Lower lobe of right lung (tissue), 2 donors: ENCODE measurements around the gene TLE4. TPM values are rescaled to one million over a fixed set of nuclear protein-coding genes. Genes with fewer than 3 reads are reported as not detected.
A peak's percentile ranks its signal among the peaks of the same experiment; 100 is the strongest.

Experiments used
- ATAC-seq, 2 donors: fragments of 200-7000 bp; cut with Tn5 transposase; one replicate each; pipeline ENCODE4 v1.9.1; 2020 to 2022; ENCODE audit warnings: mild to moderate bottlenecking in 2 of 2, moderate library complexity in 2 of 2
- DNase-seq: peaks from one replicate; pipeline ENCODE4 v3.0.0-alpha.2; 2020
- H3K27ac ChIP-seq: fragments of 200-600 bp; one replicate; pipeline ENCODE4 v1.8.0; 2022
- H3K27me3 ChIP-seq: fragments of 200-600 bp; one replicate; pipeline ENCODE4 v1.8.0; 2022; ENCODE audit warnings: low read depth
- H3K36me3 ChIP-seq: fragments of 200-600 bp; one replicate; pipeline ENCODE4 v1.8.0; 2022; ENCODE audit warnings: mild to moderate bottlenecking
- H3K4me1 ChIP-seq: fragments of 200-600 bp; one replicate; pipeline ENCODE4 v1.8.0; 2022
- H3K4me3 ChIP-seq: fragments of 200-600 bp; one replicate; pipeline ENCODE4 v1.8.0; 2022; ENCODE audit warnings: mild to moderate bottlenecking
- H3K9me3 ChIP-seq: fragments of 200-600 bp; one replicate; pipeline ENCODE4 v1.8.0; 2022
- CTCF ChIP-seq: fragments of 200-600 bp; IDR thresholded peaks from one replicate; pipeline ENCODE4 v1.8.0; 2022; ENCODE audit warnings: antibody characterized with exemption, mild to moderate bottlenecking
- intact Hi-C: fragments of 100-400 bp; cut with DNase I; formaldehyde crosslinking; loops from one replicate; pipeline ENCODE4 v1.11.0; 2022
- total RNA-seq: library from RNA; stranded (reverse); fragmentation: NEBNext Ultra II Directional; extraction: Animal tissue kit (Norgen Biotek cat#: 25700); gene quantifications from one replicate; pipeline ENCODE4 v1.2.1, GENCODE V29; 2021
- donor health status: DM: no; HTN: yes; CAD: no; lungs with severe emphysema.

TLE4 gene
- total RNA-seq, 1 donor from 2014 or later = 48.6 TPM

GRCh38 chr9:79663300-79663699 lies 91.5 kb downstream of the TLE4 start:
- Histone ChIP-seq H3K27me3 (no peaks in the 10 kb centered on the region), H3K4me3 (no peak overlapping the region), H3K4me1 (peaks cover 8% of the 10 kb centered on the region), H3K9me3 (no peaks in the 10 kb centered on the region), H3K27ac (no peak overlapping the region), H3K36me3 (no peaks in the 10 kb centered on the region)
- DNase-seq (no peak), ATAC-seq (no peak)
- intact Hi-C loops = no loop called here
- TF ChIP-seq CTCF = no peak

GRCh38 chr9:79663878-79664277 lies 92.1 kb downstream of the TLE4 start:
- H3K9me3 ChIP-seq = no peaks in the 10 kb centered on the region
- peaks cover 10% of the 10 kb centered on the region for H3K4me1 ChIP-seq
- no peak for TF ChIP-seq CTCF
- H3K4me3 ChIP-seq = no peak overlapping the region
- intact Hi-C loops = no loop called here
- DNase-seq (no peak), ATAC-seq (no peak)
- no peak overlapping the region for H3K27ac ChIP-seq
- no peaks in the 10 kb centered on the region for H3K36me3 ChIP-seq
- H3K27me3 ChIP-seq = no peaks in the 10 kb centered on the region

DNA sequence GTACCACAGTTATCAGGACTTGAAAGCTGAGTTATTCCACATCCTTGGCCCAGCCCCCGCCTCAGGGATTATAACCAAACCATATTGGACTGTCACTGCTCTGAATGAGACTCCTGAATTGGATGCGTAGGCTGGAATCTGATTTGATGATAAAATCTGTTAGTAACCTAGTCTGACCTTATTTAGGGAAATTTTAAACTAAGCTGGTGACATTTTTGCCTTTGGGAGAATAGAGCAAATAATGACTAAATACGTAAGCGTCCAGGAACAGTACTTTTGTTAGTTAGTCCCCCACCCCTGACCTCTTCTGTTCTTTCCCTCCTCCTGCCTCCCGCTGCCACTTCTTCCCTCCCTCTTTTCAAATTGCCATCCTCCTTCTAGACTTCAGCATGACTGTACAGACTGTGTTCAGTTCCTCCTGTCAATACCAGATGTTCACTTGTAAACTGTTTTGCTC lies 92.6 kb downstream of the TLE4 start:
- peaks cover 10% of the 10 kb centered on the region for H3K4me1 ChIP-seq
- no peaks in the 10 kb centered on the region for H3K36me3 ChIP-seq
- DNase-seq = no peak
- TF ChIP-seq CTCF = no peak
- no peaks in the 10 kb centered on the region for H3K27me3 ChIP-seq
- no peak for ATAC-seq
- H3K9me3 ChIP-seq = no peaks in the 10 kb centered on the region
- H3K4me3 ChIP-seq = no peak overlapping the region
- no peak overlapping the region for H3K27ac ChIP-seq
- intact Hi-C loops = no loop called here

GRCh38 chr9:79665369-79665768 lies 93.6 kb downstream of the TLE4 start:
- intact Hi-C loops = no loop called here
- no peak overlapping the region for H3K27ac ChIP-seq
- no peaks in the 10 kb centered on the region for H3K27me3 ChIP-seq

GRCh38 chr9:79665931-79666330 lies 94.2 kb downstream of the TLE4 start:
- no peak for DNase-seq
- H3K9me3 ChIP-seq = no peaks in the 10 kb centered on the region
- intact Hi-C loops = no loop called here
- no peak overlapping the region for H3K27ac ChIP-seq
- peaks cover 10% of the 10 kb centered on the region for H3K4me1 ChIP-seq
- no peak for ATAC-seq
- H3K4me3 ChIP-seq = no peak overlapping the region
- TF ChIP-seq CTCF = no peak
- no peaks in the 10 kb centered on the region for H3K36me3 ChIP-seq
- no peaks in the 10 kb centered on the region for H3K27me3 ChIP-seq

More at GRCh38 chr9:79665369-79665768, 93.6 kb downstream of the TLE4 start:
- Histone ChIP-seq H3K9me3 (no peaks in the 10 kb centered on the region), H3K4me1 (peaks cover 10% of the 10 kb centered on the region), H3K4me3 (no peak overlapping the region), H3K36me3 (no peaks in the 10 kb centered on the region)
- DNase-seq (no peak), ATAC-seq (no peak)
- TF ChIP-seq CTCF = no peak

- intact Hi-C loops = no loop called here
- DNase-seq = no peak
- peaks cover 10% of the 10 kb centered on the region for H3K4me1 ChIP-seq
- H3K27me3 ChIP-seq = no peaks in the 10 kb centered on the region
- ATAC-seq = peak in 1 of 2 donors; percentile 19
- no peak overlapping the region for H3K4me3 ChIP-seq
- TF ChIP-seq CTCF = no peak
- H3K27ac ChIP-seq = no peak overlapping the region
- no peaks in the 10 kb centered on the region for H3K36me3 ChIP-seq
- H3K9me3 ChIP-seq = no peaks in the 10 kb centered on the region
Observed at GRCh38 chr9:79667120-79667519, 95.4 kb downstream of the TLE4 start.
